ENCODE results near the gene SMARCAL1. TPM values are rescaled to one million over a fixed set of nuclear protein-coding genes. Genes with fewer than 3 reads are reported as not detected.

Gene SMARCAL1
- total and polyA plus RNA-seq, 9 of the 15 experiments (the other 6 are each of a cell fraction or from before 2014, with no cell fraction given) = 8.2 to 27.9 (median 12.4) TPM

DNA sequence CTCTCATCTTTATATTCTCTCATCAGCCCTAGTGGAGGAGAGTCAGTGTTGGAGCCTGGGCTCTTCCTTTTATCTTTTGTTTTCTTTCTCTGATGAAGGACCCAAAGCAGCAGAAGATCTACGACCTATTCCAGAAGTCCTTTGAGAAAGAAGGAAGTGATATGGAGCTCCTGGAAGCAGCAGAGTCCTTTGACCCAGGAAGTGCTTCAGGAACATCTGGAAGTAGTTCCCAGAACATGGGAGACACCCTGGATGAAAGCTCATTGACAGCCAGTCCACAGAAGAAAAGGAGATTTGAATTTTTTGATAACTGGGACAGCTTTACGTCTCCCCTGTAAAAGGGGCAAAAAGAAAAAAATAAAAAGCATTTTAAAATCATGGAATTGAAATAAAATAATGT is 70.4 kb downstream of the SMARCAL1 start:
- no peaks in the 10 kb centered on the region; a peak in 2 of 5 replicates for H3K4me1 ChIP-seq (replicated peaks in 1 of 2; ENCODE audit: control insufficient read depth in 2 of 2, insufficient read depth in 2 of 2, low read length in 2 of 2)
- H3K27me3 ChIP-seq (ENCODE audit: control insufficient read depth in 2 of 2, insufficient read depth in 2 of 2, low read length in 2 of 2) = no peaks in the 10 kb centered on the region
- H3K36me3 ChIP-seq (ENCODE audit: control insufficient read depth, insufficient read depth, low read length) = peaks cover 25% of the 10 kb centered on the region; the same call in 1 of the 3 replicates
- no peaks in the 10 kb centered on the region for H3K79me2 ChIP-seq (ENCODE audit: control insufficient read depth, insufficient read depth, low read length)
- in situ Hi-C loops (cut with MboI) = no loop called here
- no peak overlapping the region for H3K4me2 ChIP-seq (ENCODE audit: insufficient read depth, low read length)
- FAIRE-seq (no peak), ATAC-seq (no peak), DNase-seq (ENCODE audit: extremely low read depth in 1 of 4, low spot score in 3 of 4) (no peak)
- no TSS peak for BruUV-seq (replicated peaks)
- POLR2A ChIA-PET = interaction anchor here (1.1 kb wide), 1 partner anchor 15 kb away, joined by 3 read pairs; no protein-coding TSS in a partner anchor
- no peaks in the 10 kb centered on the region for H3K9me1 ChIP-seq (ENCODE audit: control insufficient read depth, insufficient read depth, low read length)
- no peak overlapping the region for H3K4me3 ChIP-seq
- intact Hi-C loops (cut with micrococcal nuclease) = no loop called here
- H2AFZ ChIP-seq (ENCODE audit: low read depth, low read length) = no peak overlapping the region
- CTCF ChIA-PET (ENCODE audit: low intra/inter-chr PET ratio) = no interaction called here
- peak; percentile 83 for TF ChIP-seq NR2C1 (IDR thresholded peaks at IDR 0.05)
- TF ChIP-seq NR2C1 (tag; IDR thresholded peaks at IDR 0.05) = peak; percentile 93
- TF ChIP-seq, protein P1, sequence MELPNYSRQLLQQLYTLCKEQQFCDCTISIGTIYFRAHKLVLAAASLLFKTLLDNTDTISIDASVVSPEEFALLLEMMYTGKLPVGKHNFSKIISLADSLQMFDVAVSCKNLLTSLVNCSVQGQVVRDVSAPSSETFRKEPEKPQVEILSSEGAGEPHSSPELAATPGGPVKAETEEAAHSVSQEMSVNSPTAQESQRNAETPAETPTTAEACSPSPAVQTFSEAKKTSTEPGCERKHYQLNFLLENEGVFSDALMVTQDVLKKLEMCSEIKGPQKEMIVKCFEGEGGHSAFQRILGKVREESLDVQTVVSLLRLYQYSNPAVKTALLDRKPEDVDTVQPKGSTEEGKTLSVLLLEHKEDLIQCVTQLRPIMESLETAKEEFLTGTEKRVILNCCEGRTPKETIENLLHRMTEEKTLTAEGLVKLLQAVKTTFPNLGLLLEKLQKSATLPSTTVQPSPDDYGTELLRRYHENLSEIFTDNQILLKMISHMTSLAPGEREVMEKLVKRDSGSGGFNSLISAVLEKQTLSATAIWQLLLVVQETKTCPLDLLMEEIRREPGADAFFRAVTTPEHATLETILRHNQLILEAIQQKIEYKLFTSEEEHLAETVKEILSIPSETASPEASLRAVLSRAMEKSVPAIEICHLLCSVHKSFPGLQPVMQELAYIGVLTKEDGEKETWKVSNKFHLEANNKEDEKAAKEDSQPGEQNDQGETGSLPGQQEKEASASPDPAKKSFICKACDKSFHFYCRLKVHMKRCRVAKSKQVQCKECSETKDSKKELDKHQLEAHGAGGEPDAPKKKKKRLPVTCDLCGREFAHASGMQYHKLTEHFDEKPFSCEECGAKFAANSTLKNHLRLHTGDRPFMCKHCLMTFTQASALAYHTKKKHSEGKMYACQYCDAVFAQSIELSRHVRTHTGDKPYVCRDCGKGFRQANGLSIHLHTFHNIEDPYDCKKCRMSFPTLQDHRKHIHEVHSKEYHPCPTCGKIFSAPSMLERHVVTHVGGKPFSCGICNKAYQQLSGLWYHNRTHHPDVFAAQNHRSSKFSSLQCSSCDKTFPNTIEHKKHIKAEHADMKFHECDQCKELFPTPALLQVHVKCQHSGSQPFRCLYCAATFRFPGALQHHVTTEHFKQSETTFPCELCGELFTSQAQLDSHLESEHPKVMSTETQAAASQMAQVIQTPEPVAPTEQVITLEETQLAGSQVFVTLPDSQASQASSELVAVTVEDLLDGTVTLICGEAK (IDR thresholded peaks at IDR 0.05) = peak; percentile 66
- TF ChIP-seq, protein P1 (CRISPR knock-in tag; IDR thresholded peaks at IDR 0.05) = no peak
- TF ChIP-seq GABPA (tag; conservative IDR thresholded peaks at IDR 0.05; ENCODE audit: low read depth) = peak; percentile 46; the same call in 1 of the 2 replicates
- TF ChIP-seq, protein P2, sequence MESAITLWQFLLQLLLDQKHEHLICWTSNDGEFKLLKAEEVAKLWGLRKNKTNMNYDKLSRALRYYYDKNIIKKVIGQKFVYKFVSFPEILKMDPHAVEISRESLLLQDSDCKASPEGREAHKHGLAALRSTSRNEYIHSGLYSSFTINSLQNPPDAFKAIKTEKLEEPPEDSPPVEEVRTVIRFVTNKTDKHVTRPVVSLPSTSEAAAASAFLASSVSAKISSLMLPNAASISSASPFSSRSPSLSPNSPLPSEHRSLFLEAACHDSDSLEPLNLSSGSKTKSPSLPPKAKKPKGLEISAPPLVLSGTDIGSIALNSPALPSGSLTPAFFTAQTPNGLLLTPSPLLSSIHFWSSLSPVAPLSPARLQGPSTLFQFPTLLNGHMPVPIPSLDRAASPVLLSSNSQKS (CRISPR knock-in tag; IDR thresholded peaks at IDR 0.05) = no peak
- TF ChIP-seq NR2C2 (CRISPR knock-in tag; IDR thresholded peaks at IDR 0.05) = no peak
- TF ChIP-seq NR2C2 (tag; IDR thresholded peaks at IDR 0.05) = peak; percentile 83
- no peak for TF ChIP-seq GTF2E2 (tag; IDR thresholded peaks at IDR 0.05)
- TF ChIP-seq ZFP30 (CRISPR knock-in tag; IDR thresholded peaks at IDR 0.05; ENCODE audit: borderline replicate concordance) = no peak
- TF ChIP-seq ZNF134 (CRISPR knock-in tag; conservative IDR thresholded peaks at IDR 0.05) = no peak
- H3K27ac ChIP-seq (ENCODE audit: extremely low read depth, low read depth, low read length) = no peak overlapping the region
- no peak overlapping the region for H3K9ac ChIP-seq (ENCODE audit: insufficient read depth in 1 of 2, low read depth in 2 of 2, low read length in 2 of 2)
- 70% methylated on average over 2 of the region's 2 CpGs for WGBS (ENCODE audit: insufficient coverage, low coverage, missing lambda C conversion rate)
- H4K20me1 ChIP-seq (replicated peaks; ENCODE audit: control insufficient read depth, insufficient read depth, low read length) = no peaks in the 10 kb centered on the region
- no peaks in the 10 kb centered on the region for H3K9me3 ChIP-seq (replicated peaks; ENCODE audit: control insufficient read depth, insufficient read depth, low read depth, low read length)

Data from K562 (cell line).